ENCODE results near the gene ZSCAN20. TPM values are rescaled to one million over a fixed set of nuclear protein-coding genes. Genes with fewer than 3 reads are reported as not detected.
A peak's percentile ranks its signal among the peaks of the same experiment; 100 is the strongest.

Gene ZSCAN20
- total and polyA plus RNA-seq, 9 of the 15 experiments (the other 6 are each of a cell fraction or from before 2014, with no cell fraction given): 0.36 to 3.3 (median 2.0) TPM

DNA sequence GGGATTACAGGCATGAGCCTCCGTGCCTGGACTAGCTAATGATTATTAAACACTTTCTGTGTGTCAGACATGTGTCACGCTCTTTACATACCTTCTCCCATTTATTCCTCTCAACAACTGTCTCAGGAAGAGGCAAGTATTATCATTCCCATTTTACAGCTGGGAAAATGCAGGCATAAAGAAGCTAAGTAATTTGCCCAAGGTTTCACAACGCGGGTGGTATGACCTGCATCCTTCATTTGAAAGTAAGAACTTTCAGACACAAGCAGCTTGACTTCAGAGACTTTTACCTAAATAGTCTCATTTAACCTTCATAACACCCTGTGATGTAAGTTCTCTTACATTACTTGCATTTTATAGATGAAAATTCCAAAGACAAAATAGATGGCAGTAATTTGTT, 1.0 kb upstream of the ZSCAN20 start:
- Histone ChIP-seq H3K4me1 (replicated peaks in 1 of 2; ENCODE audit: control insufficient read depth in 2 of 2, insufficient read depth in 2 of 2, low read length in 2 of 2) (peaks cover 3 to 5% of the 10 kb centered on the region in 2 experiments; a peak in 3 of 5 replicates), H3K9me3 (replicated peaks; ENCODE audit: control insufficient read depth, insufficient read depth, low read depth, low read length) (no peaks in the 10 kb centered on the region), H2AFZ (ENCODE audit: low read depth, low read length) (peak overlapping the region; percentile 97), H3K4me2 (ENCODE audit: insufficient read depth, low read length) (peak overlapping the region; percentile 89; the same call in 1 of the 2 replicates), H3K79me2 (ENCODE audit: control insufficient read depth, insufficient read depth, low read length) (peaks cover 4% of the 10 kb centered on the region; the same call in 1 of the 3 replicates), H3K27me3 (ENCODE audit: control insufficient read depth in 2 of 2, insufficient read depth in 2 of 2, low read length in 2 of 2) (peaks cover 0 to 16% of the 10 kb centered on the region in 2 experiments; a peak in 2 of 5 replicates), H3K9ac (ENCODE audit: insufficient read depth in 1 of 2, low read depth in 2 of 2, low read length in 2 of 2) (peak overlapping the region in 1 of 2 experiments; percentile 39; a peak in 1 of 4 replicates), H3K36me3 (ENCODE audit: control insufficient read depth, insufficient read depth, low read length) (no peaks in the 10 kb centered on the region), H3K4me3 (no peak overlapping the region), H3K27ac (ENCODE audit: extremely low read depth, low read depth, low read length) (no peak overlapping the region), H4K20me1 (replicated peaks; ENCODE audit: control insufficient read depth, insufficient read depth, low read length) (no peaks in the 10 kb centered on the region), H3K9me1 (ENCODE audit: control insufficient read depth, insufficient read depth, low read length) (no peaks in the 10 kb centered on the region)
- POLR2A ChIA-PET: interaction anchor here (0.5 to 1.3 kb wide), 3 partner anchors 9 to 18 kb away, joined by 3 to 6 read pairs (median 3); no protein-coding TSS in a partner anchor
- intact Hi-C loops (cut with micrococcal nuclease) (loop anchor here (5.0 to 10.0 kb wide), 3 partner anchors 99 to 337 kb away; no protein-coding TSS in a partner anchor), in situ Hi-C loops (cut with MboI) (no loop called here)
- TF ChIP-seq MTA1 (IDR thresholded peaks at IDR 0.05; ENCODE audit: borderline replicate concordance) (no peak), ZNF165 (CRISPR knock-in tag; IDR thresholded peaks at IDR 0.05; ENCODE audit: borderline replicate concordance) (no peak), CHCHD3 (CRISPR knock-in tag; IDR thresholded peaks at IDR 0.05) (no peak), CBX2 (IDR thresholded peaks at IDR 0.05; ENCODE audit: insufficient read depth, low read length, poor library complexity, severe bottlenecking) (no peak), SIRT6 (IDR thresholded peaks at IDR 0.05; ENCODE audit: low read depth, low read length) (no peak), CBX5 (IDR thresholded peaks at IDR 0.05; ENCODE audit: borderline replicate concordance, low read depth) (no peak), SIN3B (IDR thresholded peaks at IDR 0.05; ENCODE audit: low read depth) (no peak), SPI1 (IDR thresholded peaks at IDR 0.05; ENCODE audit: borderline replicate concordance, low read depth, low read length) (no peak), NFRKB (IDR thresholded peaks at IDR 0.05; ENCODE audit: low read depth) (no peak)
- TF ChIP-seq, protein P1, sequence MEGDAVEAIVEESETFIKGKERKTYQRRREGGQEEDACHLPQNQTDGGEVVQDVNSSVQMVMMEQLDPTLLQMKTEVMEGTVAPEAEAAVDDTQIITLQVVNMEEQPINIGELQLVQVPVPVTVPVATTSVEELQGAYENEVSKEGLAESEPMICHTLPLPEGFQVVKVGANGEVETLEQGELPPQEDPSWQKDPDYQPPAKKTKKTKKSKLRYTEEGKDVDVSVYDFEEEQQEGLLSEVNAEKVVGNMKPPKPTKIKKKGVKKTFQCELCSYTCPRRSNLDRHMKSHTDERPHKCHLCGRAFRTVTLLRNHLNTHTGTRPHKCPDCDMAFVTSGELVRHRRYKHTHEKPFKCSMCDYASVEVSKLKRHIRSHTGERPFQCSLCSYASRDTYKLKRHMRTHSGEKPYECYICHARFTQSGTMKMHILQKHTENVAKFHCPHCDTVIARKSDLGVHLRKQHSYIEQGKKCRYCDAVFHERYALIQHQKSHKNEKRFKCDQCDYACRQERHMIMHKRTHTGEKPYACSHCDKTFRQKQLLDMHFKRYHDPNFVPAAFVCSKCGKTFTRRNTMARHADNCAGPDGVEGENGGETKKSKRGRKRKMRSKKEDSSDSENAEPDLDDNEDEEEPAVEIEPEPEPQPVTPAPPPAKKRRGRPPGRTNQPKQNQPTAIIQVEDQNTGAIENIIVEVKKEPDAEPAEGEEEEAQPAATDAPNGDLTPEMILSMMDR (IDR thresholded peaks at IDR 0.05 in 2 of 3, conservative IDR thresholded peaks at IDR 0.05 in 1 of 3; ENCODE audit: insufficient read depth in 2 of 3, low read depth in 1 of 3, low read length in 3 of 3): no peak
- TF ChIP-seq, protein P2, sequence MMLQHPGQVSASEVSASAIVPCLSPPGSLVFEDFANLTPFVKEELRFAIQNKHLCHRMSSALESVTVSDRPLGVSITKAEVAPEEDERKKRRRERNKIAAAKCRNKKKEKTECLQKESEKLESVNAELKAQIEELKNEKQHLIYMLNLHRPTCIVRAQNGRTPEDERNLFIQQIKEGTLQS (IDR thresholded peaks at IDR 0.05): no peak
- TF ChIP-seq, protein P2 (CRISPR knock-in tag; conservative IDR thresholded peaks at IDR 0.05): no peak
- TF ChIP-seq, protein P3, sequence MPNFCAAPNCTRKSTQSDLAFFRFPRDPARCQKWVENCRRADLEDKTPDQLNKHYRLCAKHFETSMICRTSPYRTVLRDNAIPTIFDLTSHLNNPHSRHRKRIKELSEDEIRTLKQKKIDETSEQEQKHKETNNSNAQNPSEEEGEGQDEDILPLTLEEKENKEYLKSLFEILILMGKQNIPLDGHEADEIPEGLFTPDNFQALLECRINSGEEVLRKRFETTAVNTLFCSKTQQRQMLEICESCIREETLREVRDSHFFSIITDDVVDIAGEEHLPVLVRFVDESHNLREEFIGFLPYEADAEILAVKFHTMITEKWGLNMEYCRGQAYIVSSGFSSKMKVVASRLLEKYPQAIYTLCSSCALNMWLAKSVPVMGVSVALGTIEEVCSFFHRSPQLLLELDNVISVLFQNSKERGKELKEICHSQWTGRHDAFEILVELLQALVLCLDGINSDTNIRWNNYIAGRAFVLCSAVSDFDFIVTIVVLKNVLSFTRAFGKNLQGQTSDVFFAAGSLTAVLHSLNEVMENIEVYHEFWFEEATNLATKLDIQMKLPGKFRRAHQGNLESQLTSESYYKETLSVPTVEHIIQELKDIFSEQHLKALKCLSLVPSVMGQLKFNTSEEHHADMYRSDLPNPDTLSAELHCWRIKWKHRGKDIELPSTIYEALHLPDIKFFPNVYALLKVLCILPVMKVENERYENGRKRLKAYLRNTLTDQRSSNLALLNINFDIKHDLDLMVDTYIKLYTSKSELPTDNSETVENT (CRISPR knock-in tag; IDR thresholded peaks at IDR 0.05): no peak
- TF ChIP-seq, protein P4, sequence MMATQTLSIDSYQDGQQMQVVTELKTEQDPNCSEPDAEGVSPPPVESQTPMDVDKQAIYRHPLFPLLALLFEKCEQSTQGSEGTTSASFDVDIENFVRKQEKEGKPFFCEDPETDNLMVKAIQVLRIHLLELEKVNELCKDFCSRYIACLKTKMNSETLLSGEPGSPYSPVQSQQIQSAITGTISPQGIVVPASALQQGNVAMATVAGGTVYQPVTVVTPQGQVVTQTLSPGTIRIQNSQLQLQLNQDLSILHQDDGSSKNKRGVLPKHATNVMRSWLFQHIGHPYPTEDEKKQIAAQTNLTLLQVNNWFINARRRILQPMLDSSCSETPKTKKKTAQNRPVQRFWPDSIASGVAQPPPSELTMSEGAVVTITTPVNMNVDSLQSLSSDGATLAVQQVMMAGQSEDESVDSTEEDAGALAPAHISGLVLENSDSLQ (IDR thresholded peaks at IDR 0.05): no peak
- FAIRE-seq: no peak
- 53% methylated on average over 4 of the region's 4 CpGs for WGBS (ENCODE audit: insufficient coverage, low coverage, missing lambda C conversion rate)
- DNase-seq (ENCODE audit: extremely low read depth in 1 of 4, low spot score in 3 of 4): no peak
- ATAC-seq: no peak
- no TSS peak for BruUV-seq (replicated peaks)
- CTCF ChIA-PET (ENCODE audit: low intra/inter-chr PET ratio): interaction anchor here (2.0 to 2.3 kb wide), 2 partner anchors 176 to 376 kb away, joined by 7 to 15 read pairs; no protein-coding TSS in a partner anchor

Measured in K562 (cell line).